GM18951 (cell line): Measurements from ENCODE around the gene CITED2.
"Not testable (repeated sequence)": the region's sequence is repeated elsewhere in the genome, so short reads cannot be mapped to it uniquely, and the experiment has no call there.

Experiments used
- POLR2A ChIP-seq: IDR thresholded peaks from 4 replicates; pipeline ENCODE4 v1.6.1; 2011; ENCODE audit warnings: mild to moderate bottlenecking; ENCODE audit not compliant: insufficient read length, insufficient read depth; ENCODE audit errors: extremely low read depth
- in situ Hi-C: fragments of 300-500 bp; cut with MboI; formaldehyde crosslinking; loops from one replicate; pipeline ENCODE4 v1.12.0; 2022; ENCODE audit warnings: low sequenced_read_pairs, mixed read lengths, inconsistent platforms; ENCODE audit not compliant: unreplicated experiment

CITED2 gene, protein sequence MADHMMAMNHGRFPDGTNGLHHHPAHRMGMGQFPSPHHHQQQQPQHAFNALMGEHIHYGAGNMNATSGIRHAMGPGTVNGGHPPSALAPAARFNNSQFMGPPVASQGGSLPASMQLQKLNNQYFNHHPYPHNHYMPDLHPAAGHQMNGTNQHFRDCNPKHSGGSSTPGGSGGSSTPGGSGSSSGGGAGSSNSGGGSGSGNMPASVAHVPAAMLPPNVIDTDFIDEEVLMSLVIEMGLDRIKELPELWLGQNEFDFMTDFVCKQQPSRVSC

GRCh38 chr6:139374357-139375225 lies at the start of gene CITED2:
TSS of gene CITED2 (minus strand) at chr6:139374648. CDS start at chr6:139373944, 704 bp downstream.
- peak; percentile 100 for TF ChIP-seq POLR2A
- in situ Hi-C loops, result loop anchor here (25.0 kb wide), 1 partner anchor 787 kb away; no protein-coding TSS in a partner anchor

GRCh38 chr6:139423037-139423703 lies 48.7 kb upstream of the CITED2 start:
- TF ChIP-seq POLR2A, result no peak
- in situ Hi-C loops, result no loop called here

GRCh38 chr6:139422105-139423036 lies 47.9 kb upstream of the CITED2 start:
- TF ChIP-seq POLR2A, result no peak
- in situ Hi-C loops, result no loop called here

- TF ChIP-seq POLR2A, result no peak
- in situ Hi-C loops, result no loop called here
Measured at GRCh38 chr6:139418481-139419132, 44.2 kb upstream of the CITED2 start.

DNA sequence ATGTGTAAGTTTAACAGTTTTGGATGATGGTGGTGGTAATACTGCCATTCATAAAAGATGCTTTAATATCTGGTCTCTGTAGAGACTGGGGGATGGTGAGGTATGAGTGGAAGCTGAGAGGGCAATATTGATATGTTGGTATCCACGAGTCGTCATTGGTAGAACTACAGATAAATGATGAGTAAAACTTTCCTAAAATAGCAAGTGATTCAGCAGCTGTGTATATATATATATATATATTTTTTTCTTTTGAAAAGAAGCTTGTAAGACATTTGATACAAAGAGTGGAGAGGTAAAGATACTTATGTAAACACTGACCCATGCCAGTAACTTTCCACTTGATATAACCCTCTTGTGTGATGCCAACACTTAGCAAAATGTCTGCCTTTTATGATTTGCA lies 41.7 kb upstream of the CITED2 start:
- no peak for TF ChIP-seq POLR2A
- in situ Hi-C loops, result no loop called here

DNA sequence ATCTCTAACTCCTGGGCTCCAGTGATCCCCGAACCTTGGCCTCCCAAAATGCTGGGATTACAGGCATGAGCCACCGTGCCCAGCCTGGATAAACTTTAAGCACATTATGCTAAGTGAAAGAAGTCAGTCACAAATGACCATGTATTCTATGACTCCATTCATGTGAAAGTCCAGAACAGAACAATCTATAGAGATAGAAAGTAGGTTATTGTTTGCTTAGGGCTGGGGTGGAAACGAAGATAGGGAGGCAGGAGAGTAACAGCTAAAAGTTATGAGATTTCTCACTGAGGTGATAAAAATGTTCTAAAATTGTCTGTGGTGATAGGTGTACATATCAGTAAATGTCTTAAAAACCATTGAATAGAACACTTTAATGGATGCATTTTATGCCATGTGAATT lies 40.9 kb upstream of the CITED2 start:
- in situ Hi-C loops, result no loop called here
- TF ChIP-seq POLR2A, result no peak

DNA sequence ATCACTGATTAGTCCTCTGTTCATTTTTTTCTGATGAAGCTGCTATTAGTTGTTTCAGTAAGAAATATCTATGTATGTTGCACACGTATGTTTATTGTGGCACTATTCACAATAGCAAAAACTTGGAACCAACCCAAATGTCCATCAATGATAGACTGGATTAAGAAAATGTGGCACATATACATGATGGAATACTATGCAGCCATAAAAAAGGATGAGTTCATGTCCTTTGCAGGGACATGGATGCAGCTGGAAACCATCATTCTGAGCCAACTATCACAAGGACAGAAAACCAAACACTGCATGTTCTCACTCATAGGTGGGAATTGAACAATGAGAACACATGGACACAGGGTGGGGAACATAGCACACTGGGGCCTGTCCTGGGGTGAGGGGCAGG lies 37.7 kb upstream of the CITED2 start:
- in situ Hi-C loops, result not testable (repeated sequence)

DNA sequence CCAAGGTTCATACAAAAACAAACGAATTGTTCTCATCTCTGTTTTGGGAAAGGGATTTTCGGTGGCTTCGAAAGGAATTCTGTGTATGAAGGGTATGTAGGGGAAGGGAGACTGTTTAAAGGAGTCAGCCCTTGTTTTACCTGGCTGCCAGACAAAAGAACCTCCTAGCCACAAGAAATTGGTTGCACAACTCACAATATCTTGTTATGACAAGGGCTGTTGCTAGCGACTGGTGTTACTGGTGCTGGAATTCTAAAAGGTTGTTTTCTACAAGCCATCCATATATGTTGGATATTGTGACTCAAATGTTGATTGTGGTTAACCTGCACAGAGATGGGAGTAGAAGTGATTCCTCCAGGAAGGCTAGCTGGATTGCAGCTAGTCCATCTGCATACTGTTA lies 34.6 kb upstream of the CITED2 start:
- no peak for TF ChIP-seq POLR2A
- in situ Hi-C loops, result no loop called here

DNA sequence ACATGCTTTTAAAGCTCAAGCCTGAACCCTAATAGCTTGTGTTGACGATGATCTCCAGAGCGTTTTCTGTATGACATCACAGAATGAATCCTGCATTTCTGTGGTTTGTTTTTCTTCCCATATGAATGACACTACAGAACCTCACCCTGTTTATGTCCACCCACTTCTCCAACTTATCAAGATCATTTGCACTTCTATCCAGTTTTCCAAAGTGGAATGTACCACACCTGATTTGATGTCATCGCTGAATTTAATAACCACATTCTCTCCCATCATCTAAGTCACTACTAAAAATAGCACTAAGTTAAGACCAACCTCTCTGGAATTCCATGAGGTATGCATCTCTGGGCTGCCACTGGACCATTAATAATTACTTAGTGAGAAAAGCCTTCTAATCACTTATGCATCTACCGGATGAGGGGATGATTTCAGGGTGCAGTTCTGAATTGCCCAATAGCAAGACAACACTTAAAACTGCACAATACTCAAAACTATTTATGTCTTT lies 33.3 kb upstream of the CITED2 start:
- TF ChIP-seq POLR2A, result no peak
- in situ Hi-C loops, result no loop called here

DNA sequence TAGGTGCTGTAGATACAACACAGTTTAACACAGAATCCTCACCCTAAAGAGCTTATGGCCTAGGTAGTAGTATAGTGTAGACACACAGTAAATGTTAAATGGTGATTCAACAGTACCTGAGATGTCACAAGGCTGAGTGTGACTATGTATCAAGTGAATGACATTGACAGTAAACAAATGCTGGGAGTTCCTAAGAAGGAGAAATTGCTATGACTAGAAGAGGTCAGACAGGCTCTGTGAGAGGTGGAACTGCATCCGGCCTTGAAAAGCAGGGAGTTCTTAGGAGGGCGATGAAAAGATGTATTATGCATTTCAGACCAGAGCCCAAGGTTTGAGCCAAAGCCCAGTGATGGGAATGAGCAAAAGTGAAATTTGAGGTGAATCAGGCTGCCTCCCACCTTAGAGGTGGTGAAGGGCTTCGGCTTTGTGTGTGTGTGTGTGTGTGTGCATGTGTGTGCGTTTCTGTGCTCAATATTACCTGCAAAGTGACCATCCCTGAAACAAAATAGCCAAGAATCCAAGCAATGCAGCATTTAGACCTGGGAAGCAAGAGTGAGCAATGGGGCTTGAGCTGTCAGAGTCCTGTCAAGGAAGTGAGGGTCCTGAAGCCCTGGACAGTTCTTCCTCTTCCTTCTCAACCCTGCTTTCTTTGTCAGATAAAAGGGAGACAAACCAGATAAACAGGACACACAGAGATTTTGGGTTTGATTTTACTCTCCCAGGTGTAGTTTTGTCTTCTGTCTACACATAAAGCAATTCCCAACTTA lies 32.3 kb upstream of the CITED2 start:
- no peak for TF ChIP-seq POLR2A
- in situ Hi-C loops, result no loop called here

DNA sequence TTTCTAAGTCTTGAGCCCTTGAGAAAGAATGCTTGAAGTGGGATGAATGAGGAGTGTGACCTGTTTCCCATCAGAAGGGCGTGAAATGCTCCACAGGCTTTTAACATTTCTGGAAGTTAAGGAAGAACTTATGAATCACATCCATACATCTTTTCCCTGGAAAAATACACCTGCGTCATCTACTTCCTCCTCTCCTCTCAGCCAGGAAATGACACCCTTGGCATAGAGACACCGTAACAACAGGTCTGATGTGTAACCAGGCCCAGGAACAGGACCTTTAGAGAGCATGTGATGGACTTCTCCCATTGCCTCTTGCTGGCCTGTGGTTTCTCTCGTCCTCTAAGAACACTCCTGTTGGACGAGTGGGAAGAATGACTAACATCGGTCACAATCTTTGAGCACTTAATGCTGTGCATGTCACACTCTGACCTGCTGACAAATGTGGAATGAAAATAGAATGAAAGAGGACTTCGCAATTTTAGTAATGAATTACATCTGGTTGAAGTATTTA lies 28.5 kb upstream of the CITED2 start:
- in situ Hi-C loops, result no loop called here
- TF ChIP-seq POLR2A, result no peak
